OCI-LY1 (cell line): ENCODE results near the gene COL15A1.

Experiments used
- EZH2 ChIP-seq: fragments of 200-600 bp; sonication (generic), shearing (Covaris generic); IDR thresholded peaks from 2 replicates; pipeline ENCODE4 v1.8.0; 2017; ENCODE audit warnings: borderline replicate concordance, mixed run types, mild to moderate bottlenecking, antibody characterized with exemption, low read length, moderate library complexity, mixed read lengths
- TF ChIP-seq, protein P1 (sequence below): fragments of 200-600 bp; sonication (generic), shearing (Covaris generic); IDR thresholded peaks from 2 replicates; pipeline ENCODE4 v1.5.1; 2017; ENCODE audit warnings: mild to moderate bottlenecking, antibody characterized with exemption, low read length, moderate library complexity, mixed read lengths

DNA sequence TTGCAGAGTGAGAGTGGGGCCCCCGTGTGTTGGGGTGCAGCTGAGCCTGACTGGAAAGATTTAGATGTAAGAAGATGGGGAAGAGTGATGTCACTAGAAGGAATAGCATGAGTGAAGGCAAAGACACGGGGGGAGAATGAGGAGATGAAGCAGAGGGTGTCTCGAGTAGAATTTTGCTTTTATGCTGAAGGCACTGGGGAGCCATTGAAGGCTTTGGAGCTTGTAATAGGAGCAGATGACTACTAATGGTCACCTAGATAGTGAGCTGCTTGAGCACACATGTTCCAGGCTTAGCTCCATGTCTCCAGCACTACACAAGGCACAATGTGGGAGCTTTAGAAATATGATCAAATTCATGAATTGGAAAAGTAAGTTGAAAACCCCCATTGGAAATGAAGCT lies 32.1 kb downstream of the COL15A1 start:
- TF ChIP-seq, protein P1, sequence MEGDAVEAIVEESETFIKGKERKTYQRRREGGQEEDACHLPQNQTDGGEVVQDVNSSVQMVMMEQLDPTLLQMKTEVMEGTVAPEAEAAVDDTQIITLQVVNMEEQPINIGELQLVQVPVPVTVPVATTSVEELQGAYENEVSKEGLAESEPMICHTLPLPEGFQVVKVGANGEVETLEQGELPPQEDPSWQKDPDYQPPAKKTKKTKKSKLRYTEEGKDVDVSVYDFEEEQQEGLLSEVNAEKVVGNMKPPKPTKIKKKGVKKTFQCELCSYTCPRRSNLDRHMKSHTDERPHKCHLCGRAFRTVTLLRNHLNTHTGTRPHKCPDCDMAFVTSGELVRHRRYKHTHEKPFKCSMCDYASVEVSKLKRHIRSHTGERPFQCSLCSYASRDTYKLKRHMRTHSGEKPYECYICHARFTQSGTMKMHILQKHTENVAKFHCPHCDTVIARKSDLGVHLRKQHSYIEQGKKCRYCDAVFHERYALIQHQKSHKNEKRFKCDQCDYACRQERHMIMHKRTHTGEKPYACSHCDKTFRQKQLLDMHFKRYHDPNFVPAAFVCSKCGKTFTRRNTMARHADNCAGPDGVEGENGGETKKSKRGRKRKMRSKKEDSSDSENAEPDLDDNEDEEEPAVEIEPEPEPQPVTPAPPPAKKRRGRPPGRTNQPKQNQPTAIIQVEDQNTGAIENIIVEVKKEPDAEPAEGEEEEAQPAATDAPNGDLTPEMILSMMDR = no peak
- TF ChIP-seq EZH2 = no peak
